H1 (cell line): ENCODE measurements around the gene KCTD19. TPM values are rescaled to one million over a fixed set of nuclear protein-coding genes. Genes with fewer than 3 reads are reported as not detected.

Source experiments
- CTCF ChIA-PET: fragments of 300-600 bp; sonication (Branson Sonifier 250); formaldehyde crosslinking; loops from one replicate; lab custom pipeline; 2021; ENCODE audit not compliant: partially characterized antibody; lab: Charles Lee
- POLR2A ChIA-PET: fragments of 300-600 bp; sonication (Branson Sonifier 250); formaldehyde crosslinking; loops from one replicate; lab custom pipeline; 2021; ENCODE audit warnings: inconsistent platforms; ENCODE audit not compliant: partially characterized antibody; lab: Charles Lee
- DNase-seq, 2 experiments: peaks; one replicate each; pipeline versions ENCODE4 v3.0.0 to v3.0.0-alpha.2; 2010 to 2022; ENCODE audit warnings: low spot score in 2 of 2, low read depth in 1 of 2, mixed read lengths in 1 of 2
- FAIRE-seq: peaks from 2 replicates; lab custom pipeline; 2011; peaks lifted over from hg19 to GRCh38; lab: Jason Lieb, UNC
- H2AFZ ChIP-seq: 2 replicates; pipeline ENCODE4 v1.8.1; 2012; ENCODE audit warnings: low read length, inconsistent platforms
- H2AK5ac ChIP-seq: 2 replicates; pipeline ENCODE4 v1.6.1; 2013; ENCODE audit warnings: low read depth, low read length
- H2BK120ac ChIP-seq: replicated peaks from 2 replicates; pipeline ENCODE3; 2013; ENCODE audit warnings: low read depth, low read length, inconsistent platforms
- H2BK12ac ChIP-seq: 2 replicates; pipeline ENCODE4 v1.6.1; 2013; ENCODE audit warnings: low read depth, low read length
- H2BK15ac ChIP-seq: 2 replicates; pipeline ENCODE4 v1.6.1; 2013; ENCODE audit warnings: low read length
- H2BK20ac ChIP-seq: 2 replicates; pipeline ENCODE4 v1.6.1; 2013; ENCODE audit warnings: low read length
- H2BK5ac ChIP-seq: 2 replicates; pipeline ENCODE4 v1.6.1; 2013; ENCODE audit warnings: low read depth, low read length
- H3K14ac ChIP-seq: 2 replicates; pipeline ENCODE4 v1.6.1; 2013; ENCODE audit warnings: inconsistent platforms; ENCODE audit not compliant: insufficient read length
- H3K18ac ChIP-seq: 2 replicates; pipeline ENCODE4 v1.6.1; 2013; ENCODE audit warnings: low read length; ENCODE audit errors: extremely low read depth
- H3K23ac ChIP-seq: 2 replicates; pipeline ENCODE4 v1.6.1; 2013; ENCODE audit warnings: inconsistent platforms; ENCODE audit not compliant: insufficient read length
- H3K23me2 ChIP-seq: 2 replicates; pipeline ENCODE4 v1.6.1; 2013; ENCODE audit warnings: low read depth, low read length
- H3K27ac ChIP-seq: 2 replicates; pipeline ENCODE4 v1.6.1; 2011; ENCODE audit warnings: low read depth, low read length, inconsistent platforms
- H3K27me3 ChIP-seq, 4 experiments: replicated peaks in 1 of 4; 1 replicate in 1 of 4; 2 replicates in 3 of 4; pipeline versions ENCODE4 v1.6.1 to v1.8.1; 2011 to 2013; ENCODE audit warnings: low read length in 3 of 4, mild to moderate bottlenecking in 3 of 4, inconsistent platforms in 2 of 4, mixed read lengths in 2 of 4, moderate library complexity in 1 of 4; ENCODE audit not compliant: control insufficient read depth in 3 of 4, insufficient read depth in 3 of 4; ENCODE audit errors: extremely low read depth in 1 of 4
- H3K36me3 ChIP-seq, 4 experiments: 2 replicates each; pipeline versions ENCODE4 v1.6.1 to v1.8.1; 2011 to 2013; ENCODE audit warnings: mild to moderate bottlenecking in 4 of 4, low read length in 3 of 4, moderate library complexity in 2 of 4, control low read depth in 1 of 4, inconsistent platforms in 1 of 4; ENCODE audit not compliant: insufficient read depth in 4 of 4, control insufficient read depth in 2 of 4
- H3K4ac ChIP-seq: replicated peaks from 2 replicates; pipeline ENCODE3; 2013; ENCODE audit warnings: low read length, low read depth, mixed read lengths, inconsistent platforms; ENCODE audit not compliant: insufficient read length
- H3K4me1 ChIP-seq, 4 experiments: replicated peaks in 1 of 4; 1 replicate in 1 of 4; 2 replicates in 3 of 4; pipeline versions ENCODE4 v1.6.1 to v1.8.1; 2011 to 2013; ENCODE audit warnings: low read length in 3 of 4, inconsistent platforms in 2 of 4, mixed read lengths in 1 of 4; ENCODE audit not compliant: insufficient read depth in 4 of 4, control insufficient read depth in 3 of 4
- H3K4me2 ChIP-seq, 2 experiments: 2 replicates each; pipeline versions ENCODE4 v1.6.1 to v1.8.1; 2011 to 2013; ENCODE audit warnings: low read depth in 2 of 2, low read length in 2 of 2, control low read depth in 1 of 2, inconsistent platforms in 1 of 2, mild to moderate bottlenecking in 1 of 2; ENCODE audit not compliant: insufficient read depth in 1 of 2
- H3K4me3 ChIP-seq, 4 experiments: fragments of 200-600, 300-600 bp in 1 of 4; sonication (generic), shearing (Covaris generic), sonication (Bioruptor Twin) in 1 of 4; 2 replicates each; pipeline versions ENCODE4 v1.5.1 to v1.8.1; 2011 to 2016; ENCODE audit warnings: low read length in 4 of 4, low read depth in 3 of 4, control low read depth in 2 of 4, inconsistent platforms in 2 of 4, mild to moderate bottlenecking in 2 of 4, mixed read lengths in 1 of 4, moderate library complexity in 1 of 4; ENCODE audit not compliant: insufficient read depth in 2 of 4; ENCODE audit errors: extremely low read depth in 1 of 4
- H3K56ac ChIP-seq: replicated peaks from 2 replicates; pipeline ENCODE3; 2013; ENCODE audit warnings: low read depth, mild to moderate bottlenecking, mixed read lengths, low read length, inconsistent platforms; ENCODE audit not compliant: insufficient read length
- H3K79me1 ChIP-seq: 2 replicates; pipeline ENCODE4 v1.6.1; 2013; ENCODE audit warnings: low read depth, low read length, control low read depth
- H3K79me2 ChIP-seq, 2 experiments: 2 replicates each; pipeline versions ENCODE4 v1.6.1 to v1.8.1; 2012 to 2013; ENCODE audit warnings: low read length in 2 of 2, mild to moderate bottlenecking in 2 of 2, inconsistent platforms in 1 of 2; ENCODE audit not compliant: insufficient read depth in 2 of 2, control insufficient read depth in 1 of 2
- H3K9ac ChIP-seq, 4 experiments: replicated peaks in 1 of 4; 1 replicate in 1 of 4; 2 replicates in 3 of 4; pipeline versions ENCODE4 v1.6.1 to v1.8.1; 2011 to 2013; ENCODE audit warnings: low read depth in 3 of 4, low read length in 3 of 4, control low read depth in 2 of 4, mild to moderate bottlenecking in 2 of 4, moderate library complexity in 2 of 4, inconsistent platforms in 1 of 4; ENCODE audit errors: extremely low read depth in 1 of 4
- H3K9me3 ChIP-seq, 2 experiments: 2 replicates each; pipeline versions ENCODE4 v1.6.1 to v1.8.1; 2012 to 2013; ENCODE audit warnings: mild to moderate bottlenecking in 2 of 2, moderate library complexity in 2 of 2, control low read depth in 1 of 2, inconsistent platforms in 1 of 2, low read depth in 1 of 2, low read length in 1 of 2, mixed read lengths in 1 of 2; ENCODE audit not compliant: insufficient read depth in 2 of 2
- H4K20me1 ChIP-seq, 2 experiments: replicated peaks in 1 of 2; 2 replicates each; pipeline versions ENCODE3 to v1.8.1; 2011 to 2013; ENCODE audit warnings: inconsistent platforms in 2 of 2, low read length in 2 of 2, mild to moderate bottlenecking in 1 of 2; ENCODE audit not compliant: insufficient read depth in 2 of 2, control insufficient read depth in 1 of 2
- H4K5ac ChIP-seq: 2 replicates; pipeline ENCODE4 v1.6.1; 2013; ENCODE audit warnings: low read length, low read depth, mixed read lengths, inconsistent platforms; ENCODE audit not compliant: insufficient read length
- H4K8ac ChIP-seq: 2 replicates; pipeline ENCODE4 v1.8.0; 2013; ENCODE audit warnings: mild to moderate bottlenecking, moderate library complexity, low read length, inconsistent platforms; ENCODE audit not compliant: insufficient read depth; ENCODE audit errors: extremely low read depth
- H4K91ac ChIP-seq: replicated peaks from 2 replicates; pipeline ENCODE3; 2013; ENCODE audit warnings: low read length, mixed read lengths, inconsistent platforms; ENCODE audit not compliant: insufficient read length
- CBX5 ChIP-seq: fragments of 300-800, 300-1000 bp; sonication (generic); IDR thresholded peaks from 2 replicates; pipeline ENCODE4 v1.7.1; 2016; ENCODE audit warnings: antibody characterized with exemption, low read length, low read depth
- CTBP2 ChIP-seq: IDR thresholded peaks from 2 replicates; pipeline ENCODE4 v1.7.0; 2011; ENCODE audit warnings: borderline replicate concordance, mild to moderate bottlenecking, moderate library complexity, mixed read lengths, low read length; ENCODE audit not compliant: insufficient read depth, insufficient read length
- EZH2 ChIP-seq: fragments of 200-600 bp; sonication (generic); IDR thresholded peaks from 2 replicates; pipeline ENCODE4 v1.7.1; 2012; ENCODE audit warnings: low read depth, mild to moderate bottlenecking, moderate library complexity, low read length, inconsistent platforms; ENCODE audit not compliant: severe bottlenecking
- FOSL1 ChIP-seq: IDR thresholded peaks from 2 replicates; pipeline ENCODE4 v1.6.1; 2011; ENCODE audit warnings: mild to moderate bottlenecking, low read depth, low read length, moderate library complexity; ENCODE audit not compliant: insufficient read depth
- GABPA ChIP-seq: IDR thresholded peaks from 2 replicates; pipeline ENCODE4 v1.6.1; 2011; ENCODE audit warnings: mild to moderate bottlenecking, low read length, moderate library complexity, borderline replicate concordance; ENCODE audit not compliant: insufficient read depth
- KDM1A ChIP-seq: fragments of 200-600, 300-600 bp; sonication (generic); IDR thresholded peaks from 2 replicates; pipeline ENCODE4 v1.7.1; 2016; ENCODE audit warnings: mild to moderate bottlenecking, low read length, borderline replicate concordance
- NANOG ChIP-seq: IDR thresholded peaks from 2 replicates; pipeline ENCODE4 v1.6.1; 2011; ENCODE audit warnings: low read length, low read depth, mild to moderate bottlenecking, inconsistent platforms; ENCODE audit not compliant: insufficient read depth, poor library complexity, severe bottlenecking
- PHF8 ChIP-seq: fragments of 200-600 bp; sonication (generic); conservative IDR thresholded peaks from 2 replicates; pipeline ENCODE4 v1.7.1; 2012; ENCODE audit warnings: low read depth, mild to moderate bottlenecking, inconsistent platforms, low read length, moderate library complexity
- POLR2A ChIP-seq, 2 experiments: IDR thresholded peaks; 1 replicate in 1 of 2; 2 replicates in 1 of 2; pipeline ENCODE4 v1.6.1; 2011; ENCODE audit warnings: low read depth in 2 of 2, low read length in 2 of 2, mild to moderate bottlenecking in 2 of 2; ENCODE audit errors: control extremely low read depth in 1 of 2
- RBBP5 ChIP-seq: IDR thresholded peaks from 2 replicates; pipeline ENCODE4 v1.7.1; 2012; ENCODE audit warnings: low read depth, mild to moderate bottlenecking, inconsistent platforms, low read length, moderate library complexity, borderline replicate concordance
- RNF2 ChIP-seq: fragments of 200-900, 300-1000 bp; sonication (generic); IDR thresholded peaks from 2 replicates; pipeline ENCODE4 v1.7.1; 2016; ENCODE audit warnings: borderline replicate concordance, low read depth, mild to moderate bottlenecking, antibody characterized with exemption, low read length; ENCODE audit not compliant: poor library complexity, severe bottlenecking; ENCODE audit errors: missing control alignments
- SP2 ChIP-seq: IDR thresholded peaks from 2 replicates; pipeline ENCODE4 v1.6.1; 2012; ENCODE audit warnings: mild to moderate bottlenecking, low read length, inconsistent platforms
- SUZ12 ChIP-seq: fragments of 200-600 bp; sonication (generic); IDR thresholded peaks from 2 replicates; pipeline ENCODE4 v1.6.1; 2012; ENCODE audit warnings: mild to moderate bottlenecking, inconsistent platforms, low read length, moderate library complexity, mixed read lengths
- WGBS, 2 experiments: shearing (Covaris generic) in 1 of 2; methylation state at CpG; one replicate each; pipeline versions ENCODE4 v1.1.6 to v1.1.7; 2013 to 2015; ENCODE audit warnings: low lambda C conversion rate in 2 of 2, mixed read lengths in 2 of 2, inconsistent platforms in 1 of 2, low coverage in 1 of 2, missing lambda C conversion rate in 1 of 2; ENCODE audit not compliant: insufficient replicate concordance in 2 of 2, insufficient coverage in 1 of 2, insufficient read length in 1 of 2; ENCODE audit errors: extremely low coverage in 1 of 2, missing lambda C conversion rate in 1 of 2; 5-methylcytosine and 5-hydroxymethylcytosine counted together
- polyA plus RNA-seq, 7 experiments: library from polyadenylated mRNA; depleted of rRNA in 3 of 7; stranded (reverse) in 5 of 7; unstranded in 2 of 7; fragments of >200 nt in 5 of 7; fragments of 200-250 nt in 2 of 7; gene quantifications; 1 replicate in 5 of 7; 2 replicates in 1 of 7; 4 replicates in 1 of 7; pipeline versions ENCODE4 v1.2.1 to v1.2.3, GENCODE V29; 2011 to 2013; ENCODE audit warnings: missing spikeins in 2 of 7, mixed read lengths in 2 of 7
- total RNA-seq: library from RNA; stranded (reverse); fragmentation: NEBNext Ultra II Directional; extraction: Animal tissue kit (Norgen Biotek cat#: 25700); gene quantifications from 2 replicates; pipeline ENCODE4 v1.2.1, GENCODE V29; 2021

KCTD19 gene
- total and polyA plus RNA-seq, 2 of the 8 experiments (the other 6 are each of a cell fraction or from before 2014, with no cell fraction given) = 0.06 to 0.24 TPM

- FAIRE-seq (no peak), DNase-seq (no peak)
- Histone ChIP-seq H3K4me1 (peaks cover 6 to 25% (median 9%) of the 10 kb centered on the region in 4 experiments), H4K91ac (no peak overlapping the region), H2BK15ac (no peak overlapping the region), H3K9me3 (no peaks in the 10 kb centered on the region), H3K18ac (no peak overlapping the region), H3K36me3 (peaks cover 0 to 2% (median 0%) of the 10 kb centered on the region in 4 experiments; a peak in 2 of 8 replicates), H3K23me2 (peaks cover 12% of the 10 kb centered on the region; the same call in 1 of the 2 replicates), H2BK12ac (no peak overlapping the region), H3K79me1 (no peaks in the 10 kb centered on the region; the same call in 1 of the 2 replicates), H3K4me3 (peak overlapping the region in 2 of 4 experiments; percentile 70 to 71; a peak in 2 of 8 replicates), H2AFZ (no peak overlapping the region), H3K23ac (no peak overlapping the region), H3K4me2 (peak overlapping the region; percentile 92 to 95), H3K27ac (no peak overlapping the region), H2BK20ac (no peak overlapping the region), H3K14ac (no peak overlapping the region), H4K5ac (no peak overlapping the region), H2BK120ac (no peak overlapping the region), H3K27me3 (peaks cover 0 to 21% (median 13%) of the 10 kb centered on the region in 4 experiments; a peak in 5 of 7 replicates), H2BK5ac (no peak overlapping the region), H4K8ac (no peak overlapping the region), H3K79me2 (peaks cover 0 to 3% of the 10 kb centered on the region in 2 experiments; a peak in 1 of 4 replicates), H2AK5ac (no peak overlapping the region), H4K20me1 (peaks cover 1 to 3% of the 10 kb centered on the region in 2 experiments), H3K4ac (no peak overlapping the region), H3K9ac (no peak overlapping the region), H3K56ac (no peak overlapping the region)
- POLR2A ChIA-PET = interaction anchor here (1.3 to 6.8 kb wide), 5 partner anchors 11 to 35 kb away, joined by 3 to 111 read pairs (median 12); no protein-coding TSS in a partner anchor
- WGBS, 2 experiments = 89% methylated on average over 4 of the region's 4 CpGs; no CpG with 5 or more reads in 1 of the 2 experiments
- CTCF ChIA-PET = interaction anchor here (1.0 to 4.4 kb wide), 7 partner anchors 10 to 232 kb away, joined by 3 to 33 read pairs (median 4); no protein-coding TSS in a partner anchor
- TF ChIP-seq SUZ12 (no peak), POLR2A (IDR thresholded peaks at IDR 0.05; ENCODE audit: control extremely low read depth in 1 of 2, low read depth in 2 of 2, low read length in 2 of 2) (no peak), KDM1A (no peak), SP2 (no peak), NANOG (no peak), FOSL1 (no peak), RBBP5 (no peak), CTBP2 (no peak), RNF2 (no peak), GABPA (no peak), CBX5 (no peak), PHF8 (no peak), EZH2 (no peak)
Observed at GRCh38 chr16:67250045-67250327, 76.6 kb downstream of the KCTD19 start.
